ENCODE data around the gene FABP3. TPM values are rescaled to one million over a fixed set of nuclear protein-coding genes. Genes with fewer than 3 reads are reported as not detected.

The FABP3 gene
- total and polyA plus RNA-seq, 2 of the 13 experiments (the other 11 are each of a cell fraction or from before 2014, with no cell fraction given) = 0.21 to 0.24 TPM

DNA sequence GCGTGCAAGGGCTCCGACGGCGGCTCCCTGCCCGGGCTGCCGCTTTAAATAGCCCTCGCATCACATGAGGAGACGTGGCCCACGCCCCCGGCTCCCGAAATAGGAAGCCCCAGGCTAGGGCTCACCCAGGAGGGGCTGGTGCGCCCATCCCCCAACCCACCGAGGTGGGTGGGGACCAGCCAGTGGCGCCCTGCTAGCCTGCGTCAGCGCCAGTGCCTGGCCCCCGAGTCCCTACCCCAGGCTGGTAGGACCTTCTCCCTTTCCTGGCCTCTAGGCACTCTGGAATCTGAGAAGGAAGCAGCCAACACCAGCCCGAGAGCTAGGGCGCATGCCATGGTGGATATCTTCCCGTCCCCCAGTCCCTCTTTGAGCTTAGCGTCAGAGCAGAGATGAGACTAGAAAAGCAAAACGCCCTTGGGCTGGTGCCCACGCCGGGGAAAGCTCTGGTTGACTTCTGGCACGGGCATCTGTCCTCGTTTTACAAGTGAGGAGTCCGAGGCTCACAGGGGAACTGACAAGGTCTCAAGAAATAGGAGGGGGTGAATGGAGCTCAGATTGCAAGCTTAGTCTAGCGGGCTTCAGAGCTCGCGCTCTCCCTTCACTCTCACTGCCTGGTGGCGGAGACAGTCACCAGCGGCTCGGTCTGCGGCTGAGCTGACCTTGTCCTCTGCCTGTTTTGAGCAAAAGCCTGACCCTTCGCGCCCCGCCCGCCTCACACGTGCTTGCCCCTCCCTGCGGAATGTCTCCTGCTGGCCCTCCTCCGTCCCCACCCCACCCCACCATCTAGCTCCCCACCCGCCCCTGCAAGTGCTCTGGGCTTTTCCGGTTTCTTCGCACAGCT, at the start of gene FABP3 (continued):
- TF ChIP-seq, protein P1, sequence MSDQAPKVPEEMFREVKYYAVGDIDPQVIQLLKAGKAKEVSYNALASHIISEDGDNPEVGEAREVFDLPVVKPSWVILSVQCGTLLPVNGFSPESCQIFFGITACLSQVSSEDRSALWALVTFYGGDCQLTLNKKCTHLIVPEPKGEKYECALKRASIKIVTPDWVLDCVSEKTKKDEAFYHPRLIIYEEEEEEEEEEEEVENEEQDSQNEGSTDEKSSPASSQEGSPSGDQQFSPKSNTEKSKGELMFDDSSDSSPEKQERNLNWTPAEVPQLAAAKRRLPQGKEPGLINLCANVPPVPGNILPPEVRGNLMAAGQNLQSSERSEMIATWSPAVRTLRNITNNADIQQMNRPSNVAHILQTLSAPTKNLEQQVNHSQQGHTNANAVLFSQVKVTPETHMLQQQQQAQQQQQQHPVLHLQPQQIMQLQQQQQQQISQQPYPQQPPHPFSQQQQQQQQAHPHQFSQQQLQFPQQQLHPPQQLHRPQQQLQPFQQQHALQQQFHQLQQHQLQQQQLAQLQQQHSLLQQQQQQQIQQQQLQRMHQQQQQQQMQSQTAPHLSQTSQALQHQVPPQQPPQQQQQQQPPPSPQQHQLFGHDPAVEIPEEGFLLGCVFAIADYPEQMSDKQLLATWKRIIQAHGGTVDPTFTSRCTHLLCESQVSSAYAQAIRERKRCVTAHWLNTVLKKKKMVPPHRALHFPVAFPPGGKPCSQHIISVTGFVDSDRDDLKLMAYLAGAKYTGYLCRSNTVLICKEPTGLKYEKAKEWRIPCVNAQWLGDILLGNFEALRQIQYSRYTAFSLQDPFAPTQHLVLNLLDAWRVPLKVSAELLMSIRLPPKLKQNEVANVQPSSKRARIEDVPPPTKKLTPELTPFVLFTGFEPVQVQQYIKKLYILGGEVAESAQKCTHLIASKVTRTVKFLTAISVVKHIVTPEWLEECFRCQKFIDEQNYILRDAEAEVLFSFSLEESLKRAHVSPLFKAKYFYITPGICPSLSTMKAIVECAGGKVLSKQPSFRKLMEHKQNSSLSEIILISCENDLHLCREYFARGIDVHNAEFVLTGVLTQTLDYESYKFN (CRISPR knock-in tag; conservative IDR thresholded peaks at IDR 0.05) = 0 out of 2 replicates have a peak, but pooled peaks have one; percentile 23
- TF ChIP-seq IRX3 (CRISPR knock-in tag; IDR thresholded peaks at IDR 0.05; ENCODE audit: borderline replicate concordance, low read depth) (no peak), FOXA1 (IDR thresholded peaks at IDR 0.05) (no peak), FOXA1 (CRISPR knock-in tag; IDR thresholded peaks at IDR 0.05) (no peak), KAT2B (IDR thresholded peaks at IDR 0.05; ENCODE audit: borderline replicate concordance, low read depth, low read length) (no peak), MED13 (CRISPR knock-in tag; IDR thresholded peaks at IDR 0.05) (no peak), ZNF660 (CRISPR knock-in tag; IDR thresholded peaks at IDR 0.05; ENCODE audit: borderline replicate concordance, low read depth) (no peak), TEAD3 (CRISPR knock-in tag; optimal IDR thresholded peaks at IDR 0.05; ENCODE audit: borderline replicate concordance) (peak; percentile 95), HDAC2 (CRISPR knock-in tag; IDR thresholded peaks at IDR 0.05) (peak; percentile 44; the same call in 1 of the 2 replicates), ZNF792 (CRISPR knock-in tag; IDR thresholded peaks at IDR 0.05) (no peak), KLF12 (CRISPR knock-in tag; IDR thresholded peaks at IDR 0.05; ENCODE audit: borderline replicate concordance) (peak; percentile 5; the same call in 1 of the 2 replicates), NR2C2 (CRISPR knock-in tag; IDR thresholded peaks at IDR 0.05; ENCODE audit: borderline replicate concordance) (0 out of 2 replicates have a peak, but pooled peaks have one; percentile 30), SP140L (CRISPR knock-in tag; IDR thresholded peaks at IDR 0.05; ENCODE audit: borderline replicate concordance) (no peak), FOSL2 (CRISPR knock-in tag; IDR thresholded peaks at IDR 0.05) (no peak), SOX13 (IDR thresholded peaks at IDR 0.05) (no peak), SOX13 (CRISPR knock-in tag; conservative IDR thresholded peaks at IDR 0.05 in 1 of 2, IDR thresholded peaks at IDR 0.05 in 1 of 2) (peak in 1 of 2 experiments; percentile 49; a peak in 1 of 4 replicates)
- TF ChIP-seq, protein P2, sequence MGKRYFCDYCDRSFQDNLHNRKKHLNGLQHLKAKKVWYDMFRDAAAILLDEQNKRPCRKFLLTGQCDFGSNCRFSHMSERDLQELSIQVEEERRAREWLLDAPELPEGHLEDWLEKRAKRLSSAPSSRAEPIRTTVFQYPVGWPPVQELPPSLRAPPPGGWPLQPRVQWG (CRISPR knock-in tag; IDR thresholded peaks at IDR 0.05; ENCODE audit: borderline replicate concordance, low read depth) = no peak
- TF ChIP-seq, protein P3, sequence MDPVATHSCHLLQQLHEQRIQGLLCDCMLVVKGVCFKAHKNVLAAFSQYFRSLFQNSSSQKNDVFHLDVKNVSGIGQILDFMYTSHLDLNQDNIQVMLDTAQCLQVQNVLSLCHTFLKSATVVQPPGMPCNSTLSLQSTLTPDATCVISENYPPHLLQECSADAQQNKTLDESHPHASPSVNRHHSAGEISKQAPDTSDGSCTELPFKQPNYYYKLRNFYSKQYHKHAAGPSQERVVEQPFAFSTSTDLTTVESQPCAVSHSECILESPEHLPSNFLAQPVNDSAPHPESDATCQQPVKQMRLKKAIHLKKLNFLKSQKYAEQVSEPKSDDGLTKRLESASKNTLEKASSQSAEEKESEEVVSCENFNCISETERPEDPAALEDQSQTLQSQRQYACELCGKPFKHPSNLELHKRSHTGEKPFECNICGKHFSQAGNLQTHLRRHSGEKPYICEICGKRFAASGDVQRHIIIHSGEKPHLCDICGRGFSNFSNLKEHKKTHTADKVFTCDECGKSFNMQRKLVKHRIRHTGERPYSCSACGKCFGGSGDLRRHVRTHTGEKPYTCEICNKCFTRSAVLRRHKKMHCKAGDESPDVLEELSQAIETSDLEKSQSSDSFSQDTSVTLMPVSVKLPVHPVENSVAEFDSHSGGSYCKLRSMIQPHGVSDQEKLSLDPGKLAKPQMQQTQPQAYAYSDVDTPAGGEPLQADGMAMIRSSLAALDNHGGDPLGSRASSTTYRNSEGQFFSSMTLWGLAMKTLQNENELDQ (CRISPR knock-in tag; IDR thresholded peaks at IDR 0.05; ENCODE audit: borderline replicate concordance) = no peak
- TF ChIP-seq, protein P4, sequence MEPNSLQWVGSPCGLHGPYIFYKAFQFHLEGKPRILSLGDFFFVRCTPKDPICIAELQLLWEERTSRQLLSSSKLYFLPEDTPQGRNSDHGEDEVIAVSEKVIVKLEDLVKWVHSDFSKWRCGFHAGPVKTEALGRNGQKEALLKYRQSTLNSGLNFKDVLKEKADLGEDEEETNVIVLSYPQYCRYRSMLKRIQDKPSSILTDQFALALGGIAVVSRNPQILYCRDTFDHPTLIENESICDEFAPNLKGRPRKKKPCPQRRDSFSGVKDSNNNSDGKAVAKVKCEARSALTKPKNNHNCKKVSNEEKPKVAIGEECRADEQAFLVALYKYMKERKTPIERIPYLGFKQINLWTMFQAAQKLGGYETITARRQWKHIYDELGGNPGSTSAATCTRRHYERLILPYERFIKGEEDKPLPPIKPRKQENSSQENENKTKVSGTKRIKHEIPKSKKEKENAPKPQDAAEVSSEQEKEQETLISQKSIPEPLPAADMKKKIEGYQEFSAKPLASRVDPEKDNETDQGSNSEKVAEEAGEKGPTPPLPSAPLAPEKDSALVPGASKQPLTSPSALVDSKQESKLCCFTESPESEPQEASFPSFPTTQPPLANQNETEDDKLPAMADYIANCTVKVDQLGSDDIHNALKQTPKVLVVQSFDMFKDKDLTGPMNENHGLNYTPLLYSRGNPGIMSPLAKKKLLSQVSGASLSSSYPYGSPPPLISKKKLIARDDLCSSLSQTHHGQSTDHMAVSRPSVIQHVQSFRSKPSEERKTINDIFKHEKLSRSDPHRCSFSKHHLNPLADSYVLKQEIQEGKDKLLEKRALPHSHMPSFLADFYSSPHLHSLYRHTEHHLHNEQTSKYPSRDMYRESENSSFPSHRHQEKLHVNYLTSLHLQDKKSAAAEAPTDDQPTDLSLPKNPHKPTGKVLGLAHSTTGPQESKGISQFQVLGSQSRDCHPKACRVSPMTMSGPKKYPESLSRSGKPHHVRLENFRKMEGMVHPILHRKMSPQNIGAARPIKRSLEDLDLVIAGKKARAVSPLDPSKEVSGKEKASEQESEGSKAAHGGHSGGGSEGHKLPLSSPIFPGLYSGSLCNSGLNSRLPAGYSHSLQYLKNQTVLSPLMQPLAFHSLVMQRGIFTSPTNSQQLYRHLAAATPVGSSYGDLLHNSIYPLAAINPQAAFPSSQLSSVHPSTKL (CRISPR knock-in tag; IDR thresholded peaks at IDR 0.05) = peak; percentile 71
